Sigmoid colon (tissue), 7 donors: ENCODE measurements around the gene CCNDBP1. TPM values are rescaled to one million over a fixed set of nuclear protein-coding genes. Genes with fewer than 3 reads are reported as not detected.

ENCODE experiments used
- DNase-seq: peaks from one replicate; pipeline ENCODE4 v3.0.0-alpha.2; 2019
- H3K27ac ChIP-seq, 4 donors: fragments of 200-600 bp; sonication (generic); one replicate each; pipeline ENCODE4 v1.5.1; 2016 to 2019; ENCODE audit warnings: mild to moderate bottlenecking in 1 of 4
- H3K27me3 ChIP-seq, 3 donors: fragments of 200-600 bp; sonication (generic); one replicate each; pipeline ENCODE4 v1.5.1; 2019; ENCODE audit warnings: mild to moderate bottlenecking in 1 of 3
- H3K36me3 ChIP-seq, 4 donors: fragments of 200-600 bp; sonication (generic); one replicate each; pipeline ENCODE4 v1.5.1; 2016 to 2019
- H3K4me1 ChIP-seq, 4 donors: fragments of 200-600 bp; sonication (generic); one replicate each; pipeline ENCODE4 v1.5.1; 2017 to 2019
- H3K4me3 ChIP-seq, 4 donors: fragments of 200-600 bp; sonication (generic); one replicate each; pipeline ENCODE4 v1.5.1; 2017 to 2019; ENCODE audit warnings: mild to moderate bottlenecking in 2 of 4, moderate library complexity in 1 of 4
- H3K9me3 ChIP-seq, 4 donors: fragments of 200-600 bp in 3 of 4; sonication (generic) in 3 of 4; one replicate each; pipeline versions ENCODE4 v1.5.1 to v1.6.1; 2013 to 2019
- EP300 ChIP-seq, 4 donors: sonication (generic); formaldehyde crosslinking; IDR thresholded peaks; one replicate each; pipeline ENCODE4 v1.6.1; 2017; ENCODE audit warnings: antibody characterized with exemption in 4 of 4
- POLR2A ChIP-seq, 2 donors: fragments of 450-650 bp; IDR thresholded peaks; one replicate each; pipeline ENCODE4 v1.6.1; 2016; ENCODE audit warnings: antibody characterized with exemption in 2 of 2, mild to moderate bottlenecking in 2 of 2, moderate library complexity in 2 of 2
- POLR2AphosphoS5 ChIP-seq, 4 donors: sonication (generic); formaldehyde crosslinking; IDR thresholded peaks; one replicate each; pipeline ENCODE4 v1.6.1; 2017; ENCODE audit warnings: antibody characterized with exemption in 4 of 4
- WGBS, 2 donors: extraction: QIAGEN DNeasy Blood & Tissue Kit; methylation state at CpG; one replicate each; pipeline ENCODE4 v1.1.7; 2013; 5-methylcytosine and 5-hydroxymethylcytosine counted together
- intact Hi-C: fragments of 100-400 bp; cut with DNase I; formaldehyde crosslinking; loops from one replicate; pipeline ENCODE4 v1.15.1; 2023
- polyA plus RNA-seq, 3 donors: library from polyadenylated mRNA; stranded (reverse); fragments of 200-250 nt; gene quantifications; one replicate each; pipeline ENCODE4 v1.2.3, GENCODE V29; 2013
- total RNA-seq, 4 donors: library from RNA; depleted of rRNA; stranded (reverse); fragments of >200 nt; gene quantifications; one replicate each; pipeline ENCODE4 v1.1.0, GENCODE V29; 2016
- TF ChIP-seq, protein P1 (sequence below), 4 experiments: fragments of 450-650 bp in 3 of 4; fragments of 200-600 bp in 1 of 4; IDR thresholded peaks; one replicate each; pipeline ENCODE4 v1.5.1; 2016 to 2019; ENCODE audit warnings: antibody characterized with exemption in 4 of 4, mild to moderate bottlenecking in 3 of 4, moderate library complexity in 2 of 4
- donor health status: healthy with polysubstance abuse.
- donor health status: Bipolar disorder and iron deficiency.
- donor health status: healthy.

CCNDBP1 gene
- total and polyA plus RNA-seq, 7 donors = 39.1 to 109 (median 53.9) TPM

DNA sequence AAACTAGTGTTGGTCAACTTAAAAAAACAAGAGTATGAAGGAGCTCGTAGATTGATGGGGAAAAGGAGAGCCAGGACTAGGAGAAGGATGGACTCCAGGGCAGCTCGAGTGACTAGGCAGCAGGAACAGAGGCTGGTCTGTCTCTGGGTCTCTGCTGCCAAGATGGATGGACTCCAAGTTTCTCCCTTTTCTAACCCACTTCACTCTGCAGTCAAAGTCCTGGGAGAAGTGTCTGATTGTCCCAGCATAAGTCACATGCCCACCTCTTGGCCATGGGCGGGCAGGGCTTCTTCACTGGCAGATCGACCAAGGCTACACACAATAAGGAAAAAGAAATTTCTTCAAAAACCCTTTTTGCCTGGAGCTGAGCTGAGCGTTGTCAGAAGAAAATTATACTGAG, 44.8 kb downstream of the CCNDBP1 start:
- Histone ChIP-seq H3K4me3 (no peak overlapping the region), H3K27me3 (peaks cover 0 to 7% (median 0%) of the 10 kb centered on the region in 3 donors), H3K36me3 (no peaks in the 10 kb centered on the region), H3K4me1 (no peaks in the 10 kb centered on the region), H3K9me3 (no peaks in the 10 kb centered on the region), H3K27ac (peak overlapping the region in 2 of 4 donors; percentile 22 to 64)
- intact Hi-C loops = loop anchor here (10.0 kb wide), 1 partner anchor 55 kb away; no protein-coding TSS in a partner anchor
- WGBS, 2 donors = 86 to 87% methylated on average over 5 of the region's 5 CpGs
- no peak for TF ChIP-seq POLR2A (IDR thresholded peaks at IDR 0.05)
- TF ChIP-seq EP300 (IDR thresholded peaks at IDR 0.05) = no peak
- no peak for TF ChIP-seq POLR2AphosphoS5 (IDR thresholded peaks at IDR 0.05)
- TF ChIP-seq, protein P1, sequence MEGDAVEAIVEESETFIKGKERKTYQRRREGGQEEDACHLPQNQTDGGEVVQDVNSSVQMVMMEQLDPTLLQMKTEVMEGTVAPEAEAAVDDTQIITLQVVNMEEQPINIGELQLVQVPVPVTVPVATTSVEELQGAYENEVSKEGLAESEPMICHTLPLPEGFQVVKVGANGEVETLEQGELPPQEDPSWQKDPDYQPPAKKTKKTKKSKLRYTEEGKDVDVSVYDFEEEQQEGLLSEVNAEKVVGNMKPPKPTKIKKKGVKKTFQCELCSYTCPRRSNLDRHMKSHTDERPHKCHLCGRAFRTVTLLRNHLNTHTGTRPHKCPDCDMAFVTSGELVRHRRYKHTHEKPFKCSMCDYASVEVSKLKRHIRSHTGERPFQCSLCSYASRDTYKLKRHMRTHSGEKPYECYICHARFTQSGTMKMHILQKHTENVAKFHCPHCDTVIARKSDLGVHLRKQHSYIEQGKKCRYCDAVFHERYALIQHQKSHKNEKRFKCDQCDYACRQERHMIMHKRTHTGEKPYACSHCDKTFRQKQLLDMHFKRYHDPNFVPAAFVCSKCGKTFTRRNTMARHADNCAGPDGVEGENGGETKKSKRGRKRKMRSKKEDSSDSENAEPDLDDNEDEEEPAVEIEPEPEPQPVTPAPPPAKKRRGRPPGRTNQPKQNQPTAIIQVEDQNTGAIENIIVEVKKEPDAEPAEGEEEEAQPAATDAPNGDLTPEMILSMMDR (IDR thresholded peaks at IDR 0.05) = no peak
- no peak for DNase-seq

DNA sequence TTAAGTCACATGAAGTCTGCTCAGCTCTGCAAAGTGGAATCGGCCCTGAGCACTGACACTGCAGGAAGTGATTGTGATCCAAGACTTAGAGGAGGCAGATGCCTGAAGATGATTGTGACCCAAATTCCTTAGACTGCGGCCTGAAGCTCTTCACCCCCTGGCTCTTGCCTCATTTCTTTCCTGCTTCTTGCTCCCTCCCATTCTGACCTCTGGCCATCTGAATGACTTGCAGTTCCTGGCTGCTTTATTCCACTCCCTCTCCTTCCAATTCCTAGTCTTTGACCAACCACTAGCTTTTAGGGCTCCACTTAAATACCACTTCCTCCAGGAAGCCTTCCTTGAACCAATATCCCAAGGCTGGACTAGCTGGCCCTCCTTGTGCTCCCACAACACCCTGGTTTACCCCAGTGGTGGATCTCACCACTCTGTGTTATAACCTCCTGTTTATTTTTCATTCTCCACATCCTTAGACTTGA, 45.5 kb downstream of the CCNDBP1 start:
- DNase-seq = peak; percentile 72
- 55 to 74% methylated on average over 2 of the region's 2 CpGs for WGBS, 2 donors
- Histone ChIP-seq H3K9me3 (no peaks in the 10 kb centered on the region), H3K36me3 (no peaks in the 10 kb centered on the region), H3K4me3 (no peak overlapping the region), H3K27ac (peak overlapping the region in 2 of 4 donors; percentile 9 to 64), H3K4me1 (no peaks in the 10 kb centered on the region), H3K27me3 (peaks cover 0 to 2% (median 0%) of the 10 kb centered on the region in 3 donors)
- intact Hi-C loops = no loop called here
- TF ChIP-seq EP300 (IDR thresholded peaks at IDR 0.05) (no peak), POLR2A (IDR thresholded peaks at IDR 0.05) (no peak), POLR2AphosphoS5 (IDR thresholded peaks at IDR 0.05) (no peak)
- TF ChIP-seq, protein P1 (IDR thresholded peaks at IDR 0.05) = no peak

DNA sequence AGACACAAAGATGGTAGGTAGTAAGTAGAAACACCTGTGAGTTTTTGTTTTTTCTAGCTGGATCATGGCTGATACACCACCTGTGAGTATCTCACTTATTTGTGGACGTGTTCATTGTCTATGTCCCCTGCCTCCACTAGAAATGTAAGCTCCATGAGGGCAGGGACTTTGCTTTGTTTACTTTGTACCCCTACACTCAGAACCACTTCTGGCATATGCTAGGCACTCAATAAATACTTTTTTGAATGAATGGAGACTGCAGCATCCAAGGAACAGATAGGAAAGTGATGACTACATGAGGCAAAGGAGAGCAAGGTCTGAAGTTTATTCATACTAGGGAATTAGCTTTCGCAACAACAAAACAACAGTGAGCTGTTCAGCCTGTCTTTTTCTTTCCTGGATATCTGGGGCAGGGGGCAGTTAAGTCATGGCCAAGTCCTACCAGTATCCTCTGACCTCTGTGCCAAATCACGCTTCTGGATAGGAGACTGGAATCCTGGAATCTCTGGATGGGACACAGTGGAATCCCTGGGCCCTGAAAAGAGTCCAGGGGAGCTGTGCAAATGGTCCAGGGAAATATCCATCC, 47.2 kb downstream of the CCNDBP1 start:
- no peaks in the 10 kb centered on the region for H3K9me3 ChIP-seq
- intact Hi-C loops = no loop called here
- no peaks in the 10 kb centered on the region for H3K4me1 ChIP-seq
- TF ChIP-seq POLR2AphosphoS5 (IDR thresholded peaks at IDR 0.05) (no peak), POLR2A (IDR thresholded peaks at IDR 0.05) (no peak), EP300 (IDR thresholded peaks at IDR 0.05) (no peak)
- TF ChIP-seq, protein P1 (IDR thresholded peaks at IDR 0.05) = no peak
- no peak overlapping the region for H3K4me3 ChIP-seq
- H3K36me3 ChIP-seq = no peaks in the 10 kb centered on the region
- H3K27me3 ChIP-seq = no peaks in the 10 kb centered on the region
- DNase-seq = no peak
- 91% methylated on average over 3 of the region's 3 CpGs for WGBS, 2 donors
- H3K27ac ChIP-seq = no peak overlapping the region

DNA sequence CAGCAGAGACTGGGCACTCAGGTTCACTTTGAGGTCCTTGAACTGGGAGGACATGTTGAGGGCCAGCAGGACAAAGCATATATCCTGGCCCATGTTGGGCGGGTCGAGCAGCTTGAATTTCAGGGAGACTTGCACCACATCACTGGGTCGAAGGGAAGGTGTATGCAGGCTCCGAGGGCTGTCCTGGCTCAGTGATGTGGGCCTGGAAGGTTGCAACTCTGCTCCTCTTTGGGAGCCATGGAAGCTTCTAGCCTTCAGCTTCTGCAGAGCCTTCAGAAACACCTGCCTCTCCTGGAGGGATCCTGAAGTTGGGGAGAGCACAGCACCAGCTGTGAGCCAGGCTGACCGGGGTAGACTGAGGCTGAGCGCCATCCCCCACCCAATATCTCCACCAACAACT, 50.3 kb downstream of the CCNDBP1 start:
- no peaks in the 10 kb centered on the region for H3K36me3 ChIP-seq
- intact Hi-C loops = no loop called here
- peaks cover 0 to 6% (median 0%) of the 10 kb centered on the region in 3 donors for H3K27me3 ChIP-seq
- no peak overlapping the region for H3K4me3 ChIP-seq
- DNase-seq = no peak
- no peak overlapping the region for H3K27ac ChIP-seq
- WGBS, 2 donors = 93 to 95% methylated on average over 6 of the region's 6 CpGs
- no peaks in the 10 kb centered on the region for H3K9me3 ChIP-seq
- TF ChIP-seq POLR2A (IDR thresholded peaks at IDR 0.05) (no peak), POLR2AphosphoS5 (IDR thresholded peaks at IDR 0.05) (no peak), EP300 (IDR thresholded peaks at IDR 0.05) (no peak)
- TF ChIP-seq, protein P1 (IDR thresholded peaks at IDR 0.05) = no peak
- no peaks in the 10 kb centered on the region for H3K4me1 ChIP-seq
